ENCODE data around the gene DCC.

Gene DCC

GRCh38 chr18:53025247-53025646, 685.2 kb downstream of the DCC start:
- no peak for TF ChIP-seq CTCF (IDR thresholded peaks at IDR 0.05; ENCODE audit: low read length, missing control alignments)
- no peak overlapping the region for H3K4me3 ChIP-seq (replicated peaks; ENCODE audit: low read depth, low read length)
- DNase-seq (ENCODE audit: low read depth): no peak

- no peak overlapping the region for H3K4me3 ChIP-seq (replicated peaks; ENCODE audit: low read depth, low read length)
- TF ChIP-seq CTCF (IDR thresholded peaks at IDR 0.05; ENCODE audit: low read length, missing control alignments): no peak
- no peak for DNase-seq (ENCODE audit: low read depth)
These were observed 688.6 kb downstream of the DCC start for GRCh38 chr18:53028565-53028964.

- H3K4me3 ChIP-seq (replicated peaks; ENCODE audit: low read depth, low read length): no peak overlapping the region
- no peak for DNase-seq (ENCODE audit: low read depth)
- TF ChIP-seq CTCF (IDR thresholded peaks at IDR 0.05; ENCODE audit: low read length, missing control alignments): no peak
These were observed 693.1 kb downstream of the DCC start for GRCh38 chr18:53033128-53033527.

- no peak overlapping the region for H3K4me3 ChIP-seq (replicated peaks; ENCODE audit: low read depth, low read length)
These were observed 698.6 kb downstream of the DCC start for GRCh38 chr18:53038608-53039007.

GRCh38 chr18:53040286-53040685, 700.3 kb downstream of the DCC start:
- TF ChIP-seq CTCF (IDR thresholded peaks at IDR 0.05; ENCODE audit: low read length, missing control alignments): no peak
- DNase-seq (ENCODE audit: low read depth): no peak
- no peak overlapping the region for H3K4me3 ChIP-seq (replicated peaks; ENCODE audit: low read depth, low read length)

More at GRCh38 chr18:53038608-53039007, 698.6 kb downstream of the DCC start:
- no peak for DNase-seq (ENCODE audit: low read depth)
- TF ChIP-seq CTCF (IDR thresholded peaks at IDR 0.05; ENCODE audit: low read length, missing control alignments): no peak

- no peak for DNase-seq (ENCODE audit: low read depth)
- no peak for TF ChIP-seq CTCF (IDR thresholded peaks at IDR 0.05; ENCODE audit: low read length, missing control alignments)
- H3K4me3 ChIP-seq (replicated peaks; ENCODE audit: low read depth, low read length): no peak overlapping the region
These were observed 716.1 kb downstream of the DCC start for GRCh38 chr18:53056064-53056463.

GRCh38 chr18:53070788-53071187, 730.8 kb downstream of the DCC start:
- DNase-seq (ENCODE audit: low read depth): no peak
- H3K4me3 ChIP-seq (replicated peaks; ENCODE audit: low read depth, low read length): no peak overlapping the region
- no peak for TF ChIP-seq CTCF (IDR thresholded peaks at IDR 0.05; ENCODE audit: low read length, missing control alignments)
